HCT116 (cell line): ENCODE results near the gene ALDH7A1. TPM values are rescaled to one million over a fixed set of nuclear protein-coding genes. Genes with fewer than 3 reads are reported as not detected.

ENCODE experiments used
- ATAC-seq: fragments of 200-7000 bp; cut with Tn5 transposase; 2 replicates; pipeline ENCODE4 v1.9.1; 2020; ENCODE audit warnings: mild to moderate bottlenecking, moderate library complexity
- BruUV-seq: library from RNA; stranded (reverse); fragments of 400-500 nt; replicated peaks from 2 replicates; lab custom pipeline; 2021; lab: Mats Ljungman, UMichigan
- CTCF ChIA-PET: fragments of 300-600 bp; sonication (Branson Sonifier 250); formaldehyde crosslinking; loops from one replicate; lab custom pipeline; 2021; ENCODE audit warnings: antibody characterized with exemption; lab: Charles Lee
- POLR2A ChIA-PET: fragments of 300-600, 350-600 bp; sonication (Branson Sonifier 250); formaldehyde crosslinking; loops from one replicate; lab custom pipeline; 2021; ENCODE audit warnings: antibody characterized with exemption; lab: Charles Lee
- RAD21 ChIA-PET, 2 experiments: fragments of 300-600 bp; sonication (Branson Sonifier 250); formaldehyde crosslinking; loops; one replicate each; lab custom pipeline; 2023; ENCODE audit warnings: low total read pairs in 2 of 2; ENCODE audit not compliant: uncharacterized antibody in 2 of 2, unreplicated experiment in 2 of 2, low non-redundant PET in 1 of 2; lab: Charles Lee
- DNase-seq: peaks from one replicate; pipeline ENCODE4 v3.0.0-alpha.2; 2010; ENCODE audit warnings: low read depth, low spot score
- H2AFZ ChIP-seq: fragments of 200-600 bp; shearing (Covaris generic), sonication (generic); 2 replicates; pipeline ENCODE4 v1.6.1; 2017; ENCODE audit warnings: low read depth, mixed run types, mixed read lengths, antibody characterized with exemption, low read length; ENCODE audit not compliant: poor library complexity, severe bottlenecking
- H3K27ac ChIP-seq: 2 replicates; pipeline ENCODE4 v1.5.1; 2012; ENCODE audit warnings: low read depth, low read length
- H3K27me3 ChIP-seq: fragments of 200-600 bp; sonication (generic); 2 replicates; pipeline ENCODE4 v1.6.1; 2016; ENCODE audit warnings: mixed run types, low read length, mixed read lengths; ENCODE audit not compliant: insufficient read depth
- H3K36me3 ChIP-seq, 2 experiments: fragments of 200-500 bp in 1 of 2; fragments of 200-600 bp in 1 of 2; sonication (Bioruptor generic) in 1 of 2; sonication (generic) in 1 of 2; 2 replicates each; pipeline versions ENCODE4 v1.5.1 to v1.6.1; 2014 to 2016; ENCODE audit warnings: low read length in 2 of 2, inconsistent platforms in 1 of 2, mixed read lengths in 1 of 2, mixed run types in 1 of 2; ENCODE audit not compliant: insufficient read depth in 2 of 2, control insufficient read depth in 1 of 2
- H3K4me1 ChIP-seq, 2 experiments: fragments of 200-600 bp in 1 of 2; sonication (generic) in 1 of 2; 2 replicates each; pipeline versions ENCODE4 v1.5.1 to v1.6.1; 2012 to 2017; ENCODE audit warnings: low read length in 2 of 2, inconsistent platforms in 1 of 2, mild to moderate bottlenecking in 1 of 2, mixed read lengths in 1 of 2, mixed run types in 1 of 2, moderate library complexity in 1 of 2; ENCODE audit not compliant: insufficient read depth in 2 of 2, control insufficient read depth in 1 of 2
- H3K4me2 ChIP-seq: fragments of 200-600 bp; sonication (generic); 2 replicates; pipeline ENCODE4 v1.6.1; 2017; ENCODE audit warnings: mixed run types, low read length, mixed read lengths
- H3K4me3 ChIP-seq, 2 experiments: fragments of 200-600 bp in 1 of 2; sonication (generic) in 1 of 2; replicated peaks in 1 of 2; 2 replicates each; pipeline ENCODE4 v1.5.1; 2011 to 2016; ENCODE audit warnings: low read length in 2 of 2, control low read depth in 1 of 2, low read depth in 1 of 2, mild to moderate bottlenecking in 1 of 2, mixed read lengths in 1 of 2, mixed run types in 1 of 2
- H3K79me2 ChIP-seq: fragments of 200-600 bp; sonication (generic); 2 replicates; pipeline ENCODE4 v1.6.1; 2017; ENCODE audit warnings: mild to moderate bottlenecking, mixed run types, low read length, moderate library complexity, mixed read lengths; ENCODE audit not compliant: insufficient read depth
- H3K9ac ChIP-seq: fragments of 200-600 bp; sonication (generic); 2 replicates; pipeline ENCODE4 v1.6.1; 2016; ENCODE audit warnings: low read length, mixed read lengths
- H3K9me2 ChIP-seq: fragments of 200-600 bp; sonication (generic), shearing (Covaris generic); 2 replicates; pipeline ENCODE4 v1.6.1; 2017; ENCODE audit warnings: mixed run types, mild to moderate bottlenecking, moderate library complexity; ENCODE audit not compliant: insufficient read depth
- H3K9me3 ChIP-seq, 2 experiments: fragments of 200-500 bp in 1 of 2; fragments of 200-600 bp in 1 of 2; sonication (Bioruptor generic) in 1 of 2; sonication (generic) in 1 of 2; 2 replicates each; pipeline ENCODE4 v1.6.1; 2014 to 2017; ENCODE audit warnings: low read length in 2 of 2, mixed read lengths in 2 of 2, inconsistent platforms in 1 of 2, low read depth in 1 of 2, mild to moderate bottlenecking in 1 of 2, mixed run types in 1 of 2, moderate library complexity in 1 of 2; ENCODE audit not compliant: control insufficient read depth in 1 of 2, insufficient read depth in 1 of 2
- H4K20me1 ChIP-seq: fragments of 200-600 bp; sonication (generic), shearing (Covaris generic); 2 replicates; pipeline ENCODE4 v1.6.1; 2017; ENCODE audit warnings: mixed run types, mild to moderate bottlenecking, moderate library complexity; ENCODE audit not compliant: insufficient read depth
- CBX3 ChIP-seq: IDR thresholded peaks from 2 replicates; pipeline ENCODE4 v1.6.1; 2012; ENCODE audit warnings: low read depth
- CTCF ChIP-seq, 3 experiments: fragments of 200-600 bp in 1 of 3; sonication (generic) in 1 of 3; IDR thresholded peaks in 2 of 3; conservative IDR thresholded peaks in 1 of 3; 2 replicates each; pipeline ENCODE4 v1.5.1; 2012 to 2017; ENCODE audit warnings: low read depth in 2 of 3, low read length in 2 of 3, antibody characterized with exemption in 1 of 3, borderline replicate concordance in 1 of 3, control low read depth in 1 of 3, mild to moderate bottlenecking in 1 of 3, mixed read lengths in 1 of 3, mixed run types in 1 of 3, moderate library complexity in 1 of 3; ENCODE audit not compliant: insufficient read depth in 1 of 3
- ELF1 ChIP-seq: IDR thresholded peaks from 2 replicates; pipeline ENCODE4 v1.6.1; 2012; ENCODE audit warnings: low read depth, borderline replicate concordance
- EZH2 ChIP-seq: fragments of 200-600 bp; sonication (generic); IDR thresholded peaks from 2 replicates; pipeline ENCODE4 v1.6.1; 2017; ENCODE audit warnings: antibody characterized with exemption, mixed run types
- EZH2phosphoT487 ChIP-seq: fragments of 200-600 bp; IDR thresholded peaks from 2 replicates; pipeline ENCODE4 v1.6.1; 2018; ENCODE audit warnings: antibody characterized with exemption, borderline replicate concordance
- MAX ChIP-seq: IDR thresholded peaks from 2 replicates; pipeline ENCODE4 v1.6.1; 2012
- RAD21 ChIP-seq: IDR thresholded peaks from 2 replicates; pipeline ENCODE4 v1.6.1; 2012; ENCODE audit warnings: low read depth, mild to moderate bottlenecking
- REST ChIP-seq: IDR thresholded peaks from 2 replicates; pipeline ENCODE4 v1.6.1; 2012; ENCODE audit warnings: low read depth
- SIN3A ChIP-seq: IDR thresholded peaks from 2 replicates; pipeline ENCODE4 v1.6.1; 2012; ENCODE audit warnings: low read depth
- SP1 ChIP-seq: IDR thresholded peaks from 2 replicates; pipeline ENCODE4 v1.6.1; 2012; ENCODE audit warnings: low read depth
- TCF7L2 ChIP-seq: IDR thresholded peaks from 2 replicates; pipeline ENCODE4 v1.7.0; 2011; ENCODE audit warnings: borderline replicate concordance, inconsistent platforms; ENCODE audit not compliant: insufficient read depth, insufficient read length; ENCODE audit errors: extremely low read depth
- YY1 ChIP-seq: IDR thresholded peaks from 2 replicates; pipeline ENCODE4 v1.6.1; 2011; ENCODE audit warnings: low read length, low read depth, moderate library complexity, mild to moderate bottlenecking; ENCODE audit not compliant: insufficient replicate concordance; ENCODE audit errors: extremely low read depth
- ZFX ChIP-seq: fragments of 450-650 bp; IDR thresholded peaks from 2 replicates; pipeline ENCODE4 v1.6.1; 2017
- ZNF274 ChIP-seq: fragments of 200-500 bp; sonication (Bioruptor generic); IDR thresholded peaks from 2 replicates; pipeline ENCODE4 v1.6.1; 2014; ENCODE audit warnings: mild to moderate bottlenecking, low read depth, low read length, inconsistent platforms
- intact Hi-C: fragments of 100-400 bp; cut with micrococcal nuclease; formaldehyde crosslinking; loops from 2 replicates; pipeline ENCODE4 v1.10.0; 2022
- total RNA-seq: library from RNA; stranded (reverse); gene quantifications from one replicate; pipeline ENCODE4 v1.2.1, GENCODE V29; 2021; ENCODE audit not compliant: unreplicated experiment

ALDH7A1 gene
- total RNA-seq, 1 experiment from 2014 or later = 93.2 TPM

GRCh38 chr5:126636956-126637355 lies 41.9 kb upstream of the ALDH7A1 start:
- Histone ChIP-seq H3K4me3 (no peak overlapping the region), H2AFZ (no peak overlapping the region), H3K79me2 (no peaks in the 10 kb centered on the region), H3K4me2 (no peak overlapping the region), H3K9me2 (no peaks in the 10 kb centered on the region), H3K4me1 (no peaks in the 10 kb centered on the region), H3K36me3 (no peaks in the 10 kb centered on the region), H4K20me1 (no peaks in the 10 kb centered on the region), H3K27me3 (no peaks in the 10 kb centered on the region), H3K9me3 (no peaks in the 10 kb centered on the region), H3K9ac (no peak overlapping the region), H3K27ac (no peak overlapping the region)
- DNase-seq (no peak), ATAC-seq (no peak)
- no peak for TF ChIP-seq TCF7L2
- no peak for TF ChIP-seq RAD21
- no peak for TF ChIP-seq ZFX
- CTCF ChIA-PET = no interaction called here
- POLR2A ChIA-PET = no interaction called here
- BruUV-seq = no TSS peak
- RAD21 ChIA-PET = no interaction called here
- intact Hi-C loops = no loop called here

DNA sequence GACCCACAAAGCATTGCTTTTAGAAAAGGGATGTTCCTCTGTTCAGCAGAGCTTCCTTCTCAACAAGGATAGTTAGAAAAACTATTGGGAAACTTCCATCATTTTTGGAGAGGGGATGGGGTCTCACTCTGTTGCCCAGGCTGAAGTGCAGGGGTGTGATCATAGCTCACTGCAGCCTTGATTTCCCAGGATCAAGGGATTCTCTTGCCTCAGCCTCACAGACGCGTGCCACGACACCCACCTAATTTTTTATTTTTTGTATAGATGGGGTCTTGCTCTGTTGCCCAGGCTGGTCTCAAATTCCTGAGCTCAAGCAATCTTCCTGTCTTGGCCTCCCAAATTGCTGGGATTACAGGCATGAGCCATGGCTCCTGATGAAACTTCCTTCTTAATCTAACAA lies 40.6 kb upstream of the ALDH7A1 start:
- H3K4me2 ChIP-seq = no peak overlapping the region
- RAD21 ChIA-PET = no interaction called here
- H3K4me3 ChIP-seq = no peak overlapping the region
- no peak overlapping the region for H3K27ac ChIP-seq
- H3K36me3 ChIP-seq = no peaks in the 10 kb centered on the region
- CTCF ChIA-PET = no interaction called here
- no peaks in the 10 kb centered on the region for H3K4me1 ChIP-seq
- no peaks in the 10 kb centered on the region for H3K79me2 ChIP-seq
- BruUV-seq = no TSS peak
- H4K20me1 ChIP-seq = no peaks in the 10 kb centered on the region
- no peaks in the 10 kb centered on the region for H3K27me3 ChIP-seq
- H3K9ac ChIP-seq = no peak overlapping the region
- DNase-seq (no peak), ATAC-seq (no peak)
- no peaks in the 10 kb centered on the region for H3K9me2 ChIP-seq
- H3K9me3 ChIP-seq = no peaks in the 10 kb centered on the region
- POLR2A ChIA-PET = no interaction called here
- intact Hi-C loops = no loop called here
- H2AFZ ChIP-seq = no peak overlapping the region
- TF ChIP-seq CTCF (IDR thresholded peaks at IDR 0.05 in 2 of 3, conservative IDR thresholded peaks at IDR 0.05 in 1 of 3; ENCODE audit: borderline replicate concordance in 1 of 3, insufficient read depth in 1 of 3, low read depth in 2 of 3, low read length in 2 of 3) (no peak), ZFX (no peak), REST (no peak), SP1 (no peak), ELF1 (no peak), ZNF274 (no peak), EZH2phosphoT487 (no peak), EZH2 (no peak), CBX3 (no peak), YY1 (no peak), SIN3A (no peak), MAX (no peak)
